ENCODE results near the gene COPG2. TPM values are rescaled to one million over a fixed set of nuclear protein-coding genes. Genes with fewer than 3 reads are reported as not detected.

Gene COPG2
- total and polyA plus RNA-seq, 2 of the 8 experiments (the other 6 are each of a cell fraction or from before 2014, with no cell fraction given), result 50.3 to 53.1 TPM

GRCh38 chr7:130650611-130651120, 17.9 kb downstream of the COPG2 start:
- H3K23me2 ChIP-seq (ENCODE audit: low read depth, low read length), result no peaks in the 10 kb centered on the region
- FAIRE-seq (no peak), DNase-seq (ENCODE audit: low read depth in 1 of 2, low spot score in 2 of 2) (no peak)
- H2AFZ ChIP-seq (ENCODE audit: low read length), result no peak overlapping the region
- H3K27ac ChIP-seq (ENCODE audit: low read depth, low read length), result no peak overlapping the region
- H3K4me1 ChIP-seq (replicated peaks in 1 of 4; ENCODE audit: control insufficient read depth in 3 of 4, insufficient read depth in 4 of 4, low read length in 3 of 4), result no peaks in the 10 kb centered on the region
- TF ChIP-seq SAP30 (IDR thresholded peaks at IDR 0.05; ENCODE audit: insufficient read depth, insufficient replicate concordance, low read length) (no peak), JUND (IDR thresholded peaks at IDR 0.05; ENCODE audit: low read length) (no peak)
- H3K9me3 ChIP-seq (ENCODE audit: insufficient read depth in 2 of 2, low read depth in 1 of 2, low read length in 1 of 2), result no peaks in the 10 kb centered on the region
- 86% methylated on average over 1 of the region's 1 CpG; no CpG with 5 or more reads in 1 of the 2 experiments for WGBS, 2 experiments (ENCODE audit: extremely low coverage in 1 of 2, insufficient coverage in 1 of 2, insufficient read length in 1 of 2, insufficient replicate concordance in 2 of 2, low coverage in 1 of 2, low lambda C conversion rate in 2 of 2, missing lambda C conversion rate in 1 of 2)
- H3K4ac ChIP-seq (replicated peaks; ENCODE audit: insufficient read length, low read depth, low read length), result no peak overlapping the region
- H3K27me3 ChIP-seq (replicated peaks in 1 of 4; ENCODE audit: control insufficient read depth in 3 of 4, extremely low read depth in 1 of 4, insufficient read depth in 3 of 4, low read length in 3 of 4), result no peaks in the 10 kb centered on the region
- no peak overlapping the region for H4K5ac ChIP-seq (ENCODE audit: insufficient read length, low read depth, low read length)
- no peak overlapping the region for H2BK5ac ChIP-seq (ENCODE audit: low read depth, low read length)
- no peak overlapping the region for H3K4me2 ChIP-seq (ENCODE audit: insufficient read depth in 1 of 2, low read depth in 2 of 2, low read length in 2 of 2)
- H3K18ac ChIP-seq (ENCODE audit: extremely low read depth, low read length), result no peak overlapping the region
- H4K91ac ChIP-seq (replicated peaks; ENCODE audit: insufficient read length, low read length), result no peak overlapping the region
- POLR2A ChIA-PET (ENCODE audit: partially characterized antibody), result no interaction called here
- no peak overlapping the region for H3K9ac ChIP-seq (replicated peaks in 1 of 4; ENCODE audit: extremely low read depth in 1 of 4, low read depth in 3 of 4, low read length in 3 of 4)
- no peak overlapping the region for H3K56ac ChIP-seq (replicated peaks; ENCODE audit: insufficient read length, low read depth, low read length)
- H3K79me2 ChIP-seq (ENCODE audit: control insufficient read depth in 1 of 2, insufficient read depth in 2 of 2, low read length in 2 of 2), result no peaks in the 10 kb centered on the region
- H3K14ac ChIP-seq (ENCODE audit: insufficient read length), result no peak overlapping the region
- H3K79me1 ChIP-seq (ENCODE audit: low read depth, low read length), result no peaks in the 10 kb centered on the region
- no peaks in the 10 kb centered on the region for H4K20me1 ChIP-seq (replicated peaks in 1 of 2; ENCODE audit: control insufficient read depth in 1 of 2, insufficient read depth in 2 of 2, low read length in 2 of 2)
- no peak overlapping the region for H4K8ac ChIP-seq (ENCODE audit: extremely low read depth, insufficient read depth, low read length)
- no peak overlapping the region for H2AK5ac ChIP-seq (ENCODE audit: low read depth, low read length)
- H2BK120ac ChIP-seq (replicated peaks; ENCODE audit: low read depth, low read length), result no peak overlapping the region
- no peak overlapping the region for H3K4me3 ChIP-seq (ENCODE audit: extremely low read depth in 1 of 4, insufficient read depth in 2 of 4, low read depth in 3 of 4, low read length in 4 of 4)
- H2BK12ac ChIP-seq (ENCODE audit: low read depth, low read length), result no peak overlapping the region
- no peak overlapping the region for H2BK20ac ChIP-seq (ENCODE audit: low read length)
- no peak overlapping the region for H3K23ac ChIP-seq (ENCODE audit: insufficient read length)
- H3K36me3 ChIP-seq (ENCODE audit: control insufficient read depth in 2 of 4, insufficient read depth in 4 of 4, low read length in 3 of 4), result peaks cover 0 to 12% (median 1%) of the 10 kb centered on the region in 4 experiments; a peak in 2 of 8 replicates
- no peak overlapping the region for H2BK15ac ChIP-seq (ENCODE audit: low read length)
- CTCF ChIA-PET (ENCODE audit: partially characterized antibody), result no interaction called here

Measured in H1 (cell line).